OCI-LY7 (cell line): Measurements from ENCODE around the gene LRRC73. TPM values are rescaled to one million over a fixed set of nuclear protein-coding genes. Genes with fewer than 3 reads are reported as not detected.
"Not testable (repeated sequence)": the region's sequence is repeated elsewhere in the genome, so short reads cannot be mapped to it uniquely, and the experiment has no call there.

Source experiments
- BruUV-seq: library from RNA; stranded (reverse); fragments of 400-500 nt; replicated peaks from 2 replicates; lab custom pipeline; 2021; lab: Mats Ljungman, UMichigan
- CTCF ChIA-PET: fragments of 300-600 bp; sonication (Branson Sonifier 250); formaldehyde crosslinking; loops from one replicate; lab custom pipeline; 2022; ENCODE audit warnings: antibody characterized with exemption; ENCODE audit not compliant: unreplicated experiment; lab: Charles Lee
- POLR2A ChIA-PET: fragments of 300-600 bp; sonication (Branson Sonifier 250); formaldehyde crosslinking; loops from one replicate; lab custom pipeline; 2022; ENCODE audit warnings: antibody characterized with exemption; lab: Charles Lee
- DNase-seq: peaks from one replicate; pipeline ENCODE4 v3.0.0-alpha.2; 2015; ENCODE audit warnings: low spot score
- H2AFZ ChIP-seq: fragments of 200-600 bp; sonication (generic), shearing (Covaris generic); 2 replicates; pipeline ENCODE4 v1.6.1; 2014; ENCODE audit warnings: mild to moderate bottlenecking, antibody characterized with exemption, low read length, moderate library complexity
- H3K27ac ChIP-seq: fragments of 200-600 bp; sonication (generic); 2 replicates; pipeline ENCODE4 v1.5.1; 2014; ENCODE audit warnings: mixed run types, low read depth, mild to moderate bottlenecking, moderate library complexity, low read length, inconsistent platforms; ENCODE audit not compliant: poor library complexity, severe bottlenecking
- H3K36me3 ChIP-seq: fragments of 200-600 bp; sonication (generic); 2 replicates; pipeline ENCODE4 v1.6.1; 2014; ENCODE audit warnings: mild to moderate bottlenecking, antibody characterized with exemption, low read length, moderate library complexity, mixed read lengths; ENCODE audit not compliant: insufficient read depth
- H3K4me1 ChIP-seq: fragments of 200-600 bp; sonication (generic); 2 replicates; pipeline ENCODE4 v1.5.1; 2014; ENCODE audit warnings: mild to moderate bottlenecking, low read length; ENCODE audit not compliant: insufficient read depth, poor library complexity, severe bottlenecking
- H3K4me2 ChIP-seq: fragments of 200-600 bp; sonication (generic); 2 replicates; pipeline ENCODE4 v1.6.1; 2014; ENCODE audit warnings: mild to moderate bottlenecking, low read length
- H3K4me3 ChIP-seq: fragments of 200-600 bp; sonication (generic); 2 replicates; pipeline ENCODE4 v1.5.1; 2014; ENCODE audit warnings: mild to moderate bottlenecking, low read depth, low read length; ENCODE audit not compliant: poor library complexity, severe bottlenecking
- H3K79me2 ChIP-seq: fragments of 200-600 bp; sonication (generic); 2 replicates; pipeline ENCODE4 v1.6.1; 2016; ENCODE audit warnings: low read depth, mild to moderate bottlenecking, low read length, moderate library complexity, mixed read lengths; ENCODE audit not compliant: insufficient read depth
- H3K9me2 ChIP-seq: fragments of 200-600 bp; sonication (generic); 2 replicates; pipeline ENCODE4 v1.6.1; 2016; ENCODE audit warnings: mild to moderate bottlenecking, low read length, mixed read lengths; ENCODE audit not compliant: insufficient read depth
- H3K9me3 ChIP-seq: fragments of 200-600 bp; sonication (generic); 2 replicates; pipeline ENCODE4 v1.6.1; 2014; ENCODE audit warnings: mild to moderate bottlenecking, mixed run types, low read length, mixed read lengths
- H4K20me1 ChIP-seq: fragments of 200-600 bp; sonication (generic); 2 replicates; pipeline ENCODE4 v1.6.1; 2014; ENCODE audit warnings: mild to moderate bottlenecking, antibody characterized with exemption, low read length, moderate library complexity, mixed read lengths; ENCODE audit not compliant: insufficient read depth
- CTCF ChIP-seq: fragments of 200-600 bp; sonication (generic); conservative IDR thresholded peaks from 2 replicates; pipeline ENCODE4 v1.5.1; 2014; ENCODE audit warnings: mild to moderate bottlenecking, antibody characterized with exemption, low read length, moderate library complexity, mixed read lengths
- EZH2phosphoT487 ChIP-seq: fragments of 200-600 bp; sonication (generic); IDR thresholded peaks from 2 replicates; pipeline ENCODE4 v1.6.1; 2018; ENCODE audit warnings: low read depth, borderline replicate concordance, mild to moderate bottlenecking, mixed run types, antibody characterized with exemption, low read length, moderate library complexity, mixed read lengths
- intact Hi-C: fragments of 100-400 bp; cut with micrococcal nuclease; formaldehyde crosslinking; loops from one replicate; pipeline ENCODE4 v1.10.0; 2022; ENCODE audit not compliant: unreplicated experiment
- total RNA-seq, 2 experiments: library from RNA; depleted of rRNA in 1 of 2; stranded (reverse); fragments of >200 nt in 1 of 2; shearing (Covaris generic) in 1 of 2; gene quantifications; 2 replicates each; pipeline ENCODE4 v1.2.3, GENCODE V29; 2014 to 2022

The LRRC73 gene
- total RNA-seq, 2 experiments from 2014 or later, result 0.19 to 0.25 TPM

GRCh38 chr6:43500921-43501320, 9.2 kb downstream of the LRRC73 start:
- TF ChIP-seq EZH2phosphoT487 (no peak), CTCF (no peak)
- intact Hi-C loops, result loop anchor here (10.0 kb wide), 1 partner anchor 426 kb away; the partner anchor contains the start of gene PTK7
- peaks cover 59% of the 10 kb centered on the region for H3K36me3 ChIP-seq
- ChIA-PET CTCF (interaction anchor here (0.6 kb wide), 1 partner anchor 266 kb away, joined by 8 read pairs; no protein-coding TSS in a partner anchor), POLR2A (interaction anchor here (0.6 to 0.7 kb wide), 2 partner anchors 70 to 245 kb away, joined by 3 read pairs; no protein-coding TSS in a partner anchor)
- H3K27ac ChIP-seq, result no peak overlapping the region
- no peaks in the 10 kb centered on the region for H3K9me2 ChIP-seq
- no TSS peak for BruUV-seq
- no peaks in the 10 kb centered on the region for H3K4me1 ChIP-seq
- no peak for DNase-seq
- H3K4me3 ChIP-seq, result no peak overlapping the region
- H3K79me2 ChIP-seq, result no peaks in the 10 kb centered on the region
- no peak overlapping the region for H3K4me2 ChIP-seq
- H3K9me3 ChIP-seq, result no peaks in the 10 kb centered on the region
- no peaks in the 10 kb centered on the region for H4K20me1 ChIP-seq
- H2AFZ ChIP-seq, result no peak overlapping the region

- no TSS peak for BruUV-seq
- TF ChIP-seq CTCF (no peak), EZH2phosphoT487 (no peak)
- Histone ChIP-seq H3K4me1 (no peaks in the 10 kb centered on the region), H4K20me1 (no peaks in the 10 kb centered on the region), H3K9me2 (no peaks in the 10 kb centered on the region), H3K79me2 (no peaks in the 10 kb centered on the region), H2AFZ (no peak overlapping the region), H3K4me2 (no peak overlapping the region), H3K9me3 (no peaks in the 10 kb centered on the region), H3K4me3 (no peak overlapping the region), H3K27ac (no peak overlapping the region), H3K36me3 (peaks cover 43% of the 10 kb centered on the region)
- intact Hi-C loops, result no loop called here
- POLR2A ChIA-PET, result interaction anchor here (0.6 kb wide), 1 partner anchor 275 kb away, joined by 5 read pairs; no protein-coding TSS in a partner anchor
- DNase-seq, result no peak
- CTCF ChIA-PET, result no interaction called here
These were observed 10.9 kb downstream of the LRRC73 start for GRCh38 chr6:43499028-43499815.

GRCh38 chr6:43498291-43498690, 11.9 kb downstream of the LRRC73 start:
- H3K4me2 ChIP-seq, H4K20me1 ChIP-seq, CTCF ChIA-PET, intact Hi-C loops, H3K4me1 ChIP-seq, DNase-seq, H3K4me3 ChIP-seq, H3K79me2 ChIP-seq, H3K9me2 ChIP-seq, H3K9me3 ChIP-seq, BruUV-seq, H2AFZ ChIP-seq, H3K27ac ChIP-seq: not testable (repeated sequence)
- POLR2A ChIA-PET, result interaction anchor here (0.7 to 0.8 kb wide), 2 partner anchors 18 to 53 kb away, joined by 3 read pairs; partner anchors contain the start of gene YIPF3
- peaks cover 37% of the 10 kb centered on the region for H3K36me3 ChIP-seq
